Endothelial cell of umbilical vein (primary cell): ENCODE results near the gene LAMB1.

ENCODE experiments used
- CTCF ChIP-seq, 2 donors: IDR thresholded peaks; 1 replicate in 1 of 2; 2 replicates in 1 of 2; pipeline ENCODE4 v1.5.1; 2011; ENCODE audit warnings: low read length in 2 of 2, mild to moderate bottlenecking in 2 of 2, moderate library complexity in 2 of 2, control low read depth in 1 of 2, inconsistent platforms in 1 of 2, low read depth in 1 of 2; ENCODE audit not compliant: insufficient read depth in 1 of 2; ENCODE audit errors: extremely low read depth in 1 of 2
- POLR2A ChIP-seq: IDR thresholded peaks from 2 replicates; pipeline ENCODE4 v1.6.1; 2012; ENCODE audit warnings: low read depth, mild to moderate bottlenecking, control low read depth, low read length

- no peak for TF ChIP-seq CTCF (IDR thresholded peaks at IDR 0.05; ENCODE audit: extremely low read depth in 1 of 2, insufficient read depth in 1 of 2, low read depth in 1 of 2, low read length in 2 of 2)
- no peak for TF ChIP-seq POLR2A
These were observed 4.3 kb upstream of the LAMB1 start for GRCh38 chr7:108007261-108007660.
